DMS153 treated with DMSO at 0.1 percent for 48 hours (cell line): ENCODE data around the gene TMEM145.
"Not testable (repeated sequence)": the region's sequence is repeated elsewhere in the genome, so short reads cannot be mapped to it uniquely, and the experiment has no call there.

ENCODE experiments used
- DNase-seq: peaks from one replicate; lab custom pipeline; 2025; ENCODE audit not compliant: unreplicated experiment; lab: John Stamatoyannopoulos, UW

TMEM145 gene

DNA sequence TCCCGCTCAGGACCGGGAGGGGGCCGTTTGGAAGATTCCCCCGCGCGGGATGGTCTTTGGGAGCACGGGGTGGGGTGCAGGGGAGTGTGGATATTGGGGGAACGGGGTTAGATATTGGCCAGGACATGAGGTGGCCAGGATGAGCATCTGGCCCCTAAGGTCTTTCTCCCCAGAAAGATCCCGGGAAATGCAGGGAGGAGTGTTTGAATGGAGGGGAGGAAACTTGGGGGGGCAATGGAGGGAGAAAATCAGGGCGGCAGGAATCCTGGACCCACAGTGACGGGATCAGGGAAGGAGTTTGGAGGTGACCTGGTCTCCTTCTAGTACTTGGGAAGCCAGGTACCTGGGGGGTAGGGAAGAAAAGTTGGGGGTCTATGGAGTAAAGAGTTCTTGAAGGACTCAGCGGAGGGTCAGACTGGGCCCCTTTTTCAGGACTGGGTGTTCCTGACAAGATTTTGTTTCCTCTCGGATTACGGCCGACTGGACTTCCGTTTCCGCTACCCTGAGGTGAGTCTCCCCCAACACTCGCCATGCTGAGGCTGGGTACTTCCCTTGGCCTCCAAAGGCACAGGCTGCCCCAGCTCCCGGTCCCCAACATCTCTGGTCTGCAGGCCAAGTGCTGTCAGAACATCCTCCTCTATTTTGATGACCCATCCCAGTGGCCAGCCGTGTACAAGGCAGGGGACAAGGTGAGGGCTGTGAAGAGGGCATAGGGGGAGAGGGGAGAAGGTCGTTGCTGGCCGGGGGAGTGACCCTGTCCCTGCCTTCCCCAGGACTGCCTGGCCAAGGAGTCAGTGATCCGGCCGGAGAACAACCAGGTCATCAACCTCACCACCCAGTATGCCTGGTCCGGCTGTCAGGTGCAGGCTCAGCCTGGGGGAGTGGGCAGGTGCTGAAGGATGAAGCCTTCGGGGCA, 989 bp downstream of the TMEM145 start:
- no peak for DNase-seq

DNA sequence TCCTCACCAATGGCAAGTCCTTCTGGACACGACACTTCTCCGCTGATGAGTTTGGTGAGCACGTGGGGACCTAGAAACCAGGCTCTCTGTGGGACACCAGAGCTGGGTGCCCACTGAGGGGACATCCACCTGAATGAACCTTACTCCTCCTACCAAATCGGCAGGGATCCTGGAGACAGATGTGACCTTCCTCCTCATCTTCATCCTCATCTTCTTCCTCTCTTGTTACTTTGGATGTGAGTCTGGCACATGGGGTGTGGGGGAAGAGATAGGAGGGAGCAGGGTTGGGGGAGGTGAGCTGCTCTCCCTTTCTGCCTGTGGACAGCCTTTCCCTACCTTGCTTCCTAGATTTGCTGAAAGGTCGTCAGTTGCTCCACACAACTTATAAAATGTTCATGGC, 1.9 kb downstream of the TMEM145 start:
- no peak for DNase-seq

DNA sequence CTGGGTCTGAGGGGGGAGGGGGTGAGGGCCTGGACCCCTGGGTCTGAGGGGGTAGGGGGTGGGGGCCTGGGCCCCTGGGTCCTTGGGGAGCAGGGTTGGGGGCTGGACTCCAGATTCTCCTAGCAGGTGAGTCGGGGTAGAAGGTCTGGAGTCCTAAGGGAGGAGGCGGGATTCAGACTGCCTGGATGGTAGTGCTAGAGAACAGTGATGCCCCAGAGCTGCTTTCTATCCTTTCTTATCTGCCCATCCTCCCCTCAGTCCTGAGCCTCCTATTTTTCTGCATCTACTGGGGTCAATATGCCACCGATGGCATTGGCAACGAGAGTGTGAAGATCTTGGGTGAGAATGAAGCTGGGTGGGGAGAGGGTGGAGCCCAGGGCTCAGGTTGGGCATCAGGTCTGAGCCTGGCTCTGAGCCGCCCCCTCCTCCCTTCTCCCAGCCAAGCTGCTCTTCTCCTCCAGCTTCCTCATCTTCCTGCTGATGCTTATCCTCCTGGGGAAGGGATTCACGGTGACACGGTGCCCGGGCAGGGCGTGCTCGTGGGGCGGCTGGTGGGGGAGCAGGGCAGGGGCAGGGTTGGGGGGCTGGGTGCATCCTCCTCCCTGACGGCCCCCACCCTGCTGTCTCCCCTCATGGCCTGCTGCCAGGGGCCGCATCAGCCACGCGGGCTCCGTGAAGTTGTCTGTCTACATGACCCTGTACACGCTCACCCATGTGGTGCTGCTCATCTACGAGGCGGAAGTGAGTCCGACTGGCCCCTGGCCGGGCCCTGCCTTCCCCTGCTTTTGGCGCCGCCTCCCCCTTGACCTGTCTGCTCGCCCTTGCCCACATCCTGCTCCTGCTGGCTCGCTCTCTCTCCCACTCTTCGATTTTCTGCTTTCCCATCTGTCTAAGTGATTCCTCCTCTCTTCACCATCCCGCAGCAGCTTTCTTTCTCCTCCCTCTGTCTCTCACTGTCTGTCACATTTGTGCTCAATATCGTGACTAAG, 3.4 kb downstream of the TMEM145 start:
- peak; percentile 58 for DNase-seq

DNA sequence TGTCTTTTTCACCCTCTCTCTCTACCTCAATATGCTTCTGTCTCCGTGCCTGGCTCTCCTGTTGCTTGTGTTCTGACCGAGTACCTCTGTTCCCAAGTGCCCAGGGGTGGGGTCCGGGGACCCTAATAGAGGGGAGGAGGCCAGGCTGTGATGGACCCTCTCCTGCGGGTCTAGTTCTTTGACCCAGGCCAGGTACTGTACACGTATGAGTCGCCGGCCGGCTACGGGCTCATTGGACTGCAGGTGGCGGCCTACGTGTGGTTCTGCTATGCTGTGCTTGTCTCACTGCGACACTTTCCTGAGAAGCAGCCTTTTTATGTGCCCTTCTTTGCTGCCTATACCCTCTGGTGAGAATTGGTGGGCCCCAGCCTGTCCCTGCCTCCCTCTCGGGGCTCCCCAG, 4.4 kb downstream of the TMEM145 start:
- DNase-seq: no peak

DNA sequence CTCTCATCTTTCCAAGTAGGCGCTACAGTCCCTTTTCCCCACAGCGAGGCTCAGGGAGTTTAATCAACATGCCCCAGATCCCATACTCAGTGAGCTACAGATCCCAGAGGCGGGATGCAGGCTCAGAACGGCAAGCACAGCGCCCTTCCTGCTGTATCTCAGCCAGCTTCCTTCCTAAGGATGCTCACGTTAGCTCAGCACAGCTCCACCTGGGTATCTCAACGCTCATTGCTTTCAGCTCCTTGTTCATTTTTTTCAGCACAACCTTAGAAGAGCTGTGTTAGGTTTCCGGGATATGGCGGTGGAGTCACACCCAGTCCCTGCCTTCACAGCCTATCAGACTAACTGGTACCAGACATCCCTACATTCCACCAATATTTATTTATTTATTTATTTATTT, 9.2 kb downstream of the TMEM145 start:
- no peak for DNase-seq

DNA sequence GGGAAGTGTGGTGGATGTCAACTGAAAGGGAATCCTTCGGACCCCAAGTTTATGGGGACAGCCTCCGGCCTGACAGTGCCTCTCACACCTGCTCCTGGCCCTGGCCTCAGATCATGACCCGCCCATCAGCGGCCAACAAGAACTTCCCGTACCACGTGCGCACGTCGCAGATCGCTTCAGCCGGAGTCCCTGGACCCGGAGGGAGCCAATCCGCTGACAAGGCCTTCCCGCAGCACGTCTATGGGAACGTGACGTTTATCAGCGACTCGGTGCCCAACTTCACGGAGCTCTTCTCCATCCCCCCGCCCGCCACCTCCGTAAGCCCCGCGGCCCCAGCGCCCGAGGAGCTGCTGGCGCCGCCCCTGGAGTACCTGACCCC, 10.4 kb downstream of the TMEM145 start:
- no peak for DNase-seq

DNA sequence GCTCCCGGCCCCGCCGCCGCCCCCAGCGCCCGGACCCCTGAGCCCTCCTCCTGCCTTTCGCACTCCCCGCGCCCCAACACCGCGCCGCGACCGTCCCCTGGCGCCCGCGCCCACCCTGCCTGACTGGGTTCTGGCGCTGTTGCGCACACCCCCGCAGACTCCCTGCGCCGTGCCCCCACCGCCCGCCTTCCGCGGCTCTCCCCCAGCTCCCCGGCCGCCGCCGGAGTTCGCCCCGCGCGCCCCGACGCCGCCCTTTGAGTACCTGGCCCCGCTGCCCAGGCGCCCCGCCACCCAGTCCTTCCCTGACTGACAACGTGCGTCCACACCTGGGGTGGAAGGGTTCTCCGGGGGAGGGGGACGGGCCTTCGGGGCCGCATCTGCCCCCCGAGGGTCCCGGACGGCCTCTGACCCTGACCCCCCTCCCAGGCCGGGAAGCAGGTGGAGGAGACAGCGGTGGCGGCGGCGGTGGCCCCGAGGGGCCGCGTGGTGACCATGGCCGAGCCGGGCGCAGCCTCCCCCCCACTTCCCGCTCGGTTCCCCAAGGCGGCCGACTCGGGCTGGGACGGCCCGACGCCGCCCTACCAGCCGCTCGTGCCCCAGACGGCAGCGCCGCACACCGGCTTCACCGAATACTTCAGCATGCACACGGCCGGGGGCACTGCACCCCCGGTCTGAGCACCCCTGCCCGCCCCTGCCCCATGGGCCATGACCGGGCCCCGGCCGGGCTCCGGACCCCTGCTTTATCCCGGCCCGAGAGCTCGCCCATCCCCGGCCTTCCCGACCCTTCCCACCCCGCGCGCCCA, 10.9 kb downstream of the TMEM145 start:
- no peak for DNase-seq

DNA sequence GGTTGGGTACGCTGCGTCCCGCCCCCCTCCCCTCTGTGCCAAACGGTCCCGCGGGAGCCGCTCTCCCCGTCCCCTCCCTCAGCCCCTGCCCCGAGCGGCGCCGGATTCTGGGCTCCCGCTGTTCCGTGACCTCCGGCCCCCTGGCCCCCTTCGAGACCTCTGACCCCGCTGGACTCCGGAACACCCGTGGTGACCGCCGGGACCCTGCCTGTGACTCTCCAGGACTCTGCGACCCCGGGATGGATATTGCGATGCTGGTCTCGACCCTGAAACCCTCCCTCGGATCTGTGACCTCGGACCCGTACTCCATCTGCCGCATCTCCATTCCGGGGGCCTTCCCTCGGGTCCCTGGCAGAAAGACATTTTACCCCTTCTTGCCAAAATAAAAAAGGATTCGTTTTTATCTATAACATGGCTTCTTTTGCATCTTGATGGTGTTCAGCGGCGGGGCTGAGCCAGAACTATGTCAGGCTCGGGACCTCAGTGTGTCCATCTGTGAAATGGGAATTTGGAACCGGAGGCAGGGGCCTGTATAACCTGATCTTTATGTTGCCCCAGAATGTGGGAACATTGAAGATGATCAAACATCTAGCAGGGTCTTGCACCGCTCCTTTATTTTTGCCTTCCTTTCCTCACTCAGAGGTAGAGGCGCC, 11.7 kb downstream of the TMEM145 start:
- DNase-seq: no peak

DNA sequence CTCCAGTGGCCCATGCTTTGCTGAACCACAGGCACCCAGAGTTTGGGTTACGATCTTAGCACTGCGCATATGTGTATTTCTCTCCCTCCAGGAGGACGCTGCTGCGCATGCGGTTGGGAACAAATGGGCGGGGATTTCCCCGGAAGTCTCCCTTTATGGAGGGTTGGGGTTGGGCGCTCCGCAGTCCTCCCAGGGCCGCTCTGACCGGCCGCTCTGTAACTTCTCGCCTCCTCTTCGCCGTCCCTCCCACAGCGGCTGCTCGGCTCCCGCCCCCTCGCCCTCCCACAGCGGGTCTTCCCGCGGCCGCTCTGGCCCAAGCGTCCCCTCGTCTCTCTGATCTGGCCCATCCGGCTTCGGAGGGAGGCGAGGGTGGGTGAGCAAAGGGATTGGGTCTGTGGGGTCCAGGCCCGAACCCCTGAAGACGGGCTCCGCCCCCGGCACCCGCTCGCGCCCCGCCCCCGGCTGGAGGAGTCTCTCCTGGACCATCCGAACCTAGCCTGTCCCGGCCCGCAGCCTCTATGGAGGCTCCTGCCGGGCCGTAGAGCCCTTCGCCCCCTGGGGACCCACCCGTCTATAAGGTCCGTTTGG, 12.3 kb downstream of the TMEM145 start, which contains the start of gene MEGF8:
Gene MEGF8 (plus strand): TSS at position 328 of the 588 bp plus-strand sequence. CDS start 609 bp downstream, outside the sequence.
- DNase-seq: peak; percentile 97

DNA sequence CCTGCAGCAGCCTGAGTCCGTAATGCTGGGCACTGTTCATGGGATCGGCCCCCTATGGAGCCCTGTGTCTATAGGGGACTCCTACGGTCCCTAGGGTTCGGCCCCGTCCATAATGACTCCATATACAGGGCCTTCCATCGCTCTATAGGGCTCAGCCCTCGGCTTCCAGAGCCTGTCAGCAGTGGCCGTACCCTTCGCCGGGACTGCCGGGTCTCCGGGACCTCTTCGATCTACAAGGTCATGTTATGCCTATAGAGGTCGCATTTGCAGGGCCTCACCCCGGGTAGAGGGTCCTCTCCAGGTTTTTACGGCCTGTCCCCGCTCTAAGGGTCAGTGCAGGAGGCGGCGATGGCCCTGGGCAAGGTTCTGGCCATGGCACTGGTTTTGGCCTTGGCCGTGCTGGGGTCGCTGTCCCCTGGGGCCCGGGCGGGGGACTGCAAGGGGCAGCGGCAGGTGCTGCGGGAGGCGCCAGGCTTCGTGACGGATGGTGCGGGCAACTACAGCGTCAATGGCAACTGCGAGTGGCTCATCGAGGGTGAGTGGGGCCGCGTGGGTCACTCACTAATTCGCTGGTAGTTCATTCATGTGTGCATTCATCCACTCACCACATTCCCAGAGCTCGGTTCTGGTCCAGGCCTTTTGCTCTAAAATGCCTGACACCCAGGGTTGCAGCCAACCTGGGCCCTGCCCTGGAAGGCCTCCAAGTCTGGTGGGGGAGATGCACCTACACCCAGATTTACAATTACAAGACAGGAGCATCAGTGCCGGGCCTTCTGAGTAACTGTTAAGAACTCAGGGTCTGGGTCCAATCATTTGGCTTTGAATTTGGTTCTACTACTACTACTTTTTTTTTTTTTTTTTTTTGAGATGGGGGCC, 13.0 kb downstream of the TMEM145 start:
- DNase-seq: no peak

DNA sequence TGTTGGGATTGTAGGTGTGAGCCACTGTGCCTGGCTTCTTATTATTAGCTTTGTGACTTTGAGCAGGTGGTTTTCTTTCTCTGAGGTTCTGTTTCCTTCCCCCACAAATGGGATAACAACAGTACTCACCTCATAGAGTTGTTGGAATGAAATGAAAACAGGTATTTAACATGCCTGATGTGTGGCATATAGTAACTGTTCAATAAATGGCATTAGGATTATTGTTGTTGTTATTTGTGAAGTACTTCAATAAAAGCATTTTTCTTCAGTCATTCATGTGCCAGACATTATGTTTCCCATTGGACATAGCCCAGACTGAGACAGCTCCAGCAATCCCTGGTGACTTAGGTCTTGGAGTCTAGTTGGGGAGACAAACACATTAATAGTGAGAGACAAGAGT, 13.9 kb downstream of the TMEM145 start:
- DNase-seq: no peak

DNA sequence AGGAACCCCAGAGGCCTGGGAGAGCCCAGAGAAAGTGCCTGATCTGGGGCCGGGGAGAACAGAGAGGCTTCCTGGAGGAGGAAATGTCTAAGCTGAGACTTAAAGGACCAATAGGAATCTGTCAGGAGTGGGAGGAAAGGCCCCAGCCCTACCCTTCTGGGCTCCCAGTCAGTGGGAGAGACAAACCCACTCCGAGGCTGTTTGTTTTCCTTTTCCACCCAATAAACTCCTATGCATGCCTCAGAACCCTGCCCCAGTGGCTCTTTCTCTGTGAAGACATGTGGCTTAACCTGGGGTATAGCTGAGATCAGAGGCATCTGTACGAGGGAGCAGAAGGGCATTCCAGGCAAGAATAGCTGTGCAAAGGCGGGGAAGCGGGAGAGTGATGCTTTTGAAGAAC, 14.3 kb downstream of the TMEM145 start:
- no peak for DNase-seq

DNA sequence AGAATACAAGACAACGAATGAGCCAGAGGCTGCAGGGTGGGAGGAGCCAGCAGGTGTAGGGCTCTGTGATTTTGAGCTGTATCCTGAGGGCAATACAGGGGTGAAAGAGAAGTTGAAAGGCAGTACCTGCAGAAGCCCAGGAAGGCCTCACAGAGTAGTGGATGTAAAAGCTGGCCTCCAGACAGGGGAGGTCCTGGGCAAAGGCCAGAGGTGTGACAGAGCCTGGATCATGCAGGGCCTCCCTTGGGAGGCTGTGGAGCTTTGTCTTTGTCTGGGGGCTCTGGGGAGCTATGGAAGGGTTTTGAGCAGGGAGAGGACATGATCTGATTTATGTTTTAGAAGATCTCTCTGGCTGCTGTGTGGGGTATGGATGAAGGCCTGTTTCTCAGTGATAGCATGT, 15.0 kb downstream of the TMEM145 start:
- DNase-seq: no peak

DNA sequence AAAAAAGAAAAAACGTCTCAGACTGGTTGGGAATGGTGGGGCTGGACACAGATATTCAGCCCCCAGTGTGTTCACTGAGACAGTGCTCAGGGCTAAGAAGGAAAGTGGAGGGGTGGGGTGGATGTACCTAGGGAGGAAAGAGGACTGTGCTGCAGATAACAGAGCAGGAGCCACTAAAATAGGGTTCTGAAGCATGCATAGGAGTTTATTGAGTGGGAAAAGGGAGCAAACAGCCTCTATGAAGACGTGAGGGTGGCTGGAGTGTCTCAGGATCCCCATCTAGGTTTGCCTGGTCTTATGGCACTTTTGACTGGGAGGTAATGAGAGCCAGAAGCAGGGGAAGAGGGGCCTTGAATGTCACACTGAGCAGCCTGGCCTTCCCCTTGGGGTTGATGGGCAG, 15.7 kb downstream of the TMEM145 start:
- DNase-seq: no peak

DNA sequence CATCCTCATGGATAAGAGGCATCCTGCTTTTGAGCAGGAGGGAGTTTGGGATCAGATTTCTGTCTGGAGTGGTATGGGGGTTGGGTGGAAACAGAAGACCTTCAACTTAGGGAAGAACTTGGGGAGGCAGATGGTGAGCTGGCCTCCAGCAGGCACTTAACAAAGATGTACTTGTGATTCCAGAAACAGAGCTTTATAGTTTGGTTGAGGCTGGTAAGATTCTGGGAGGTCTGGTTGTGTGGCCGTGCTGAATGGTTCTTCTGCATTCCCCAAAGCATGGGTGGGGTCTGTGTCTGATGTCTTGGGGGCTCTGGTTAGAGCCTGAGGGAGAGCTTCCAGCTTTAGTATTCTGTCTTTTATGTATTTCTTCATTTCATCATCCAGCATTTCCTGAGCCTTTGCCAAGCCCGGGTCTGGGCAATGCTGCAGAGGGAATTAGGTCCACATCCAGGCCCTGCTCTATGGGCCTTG, 17.2 kb downstream of the TMEM145 start:
- no peak for DNase-seq

DNA sequence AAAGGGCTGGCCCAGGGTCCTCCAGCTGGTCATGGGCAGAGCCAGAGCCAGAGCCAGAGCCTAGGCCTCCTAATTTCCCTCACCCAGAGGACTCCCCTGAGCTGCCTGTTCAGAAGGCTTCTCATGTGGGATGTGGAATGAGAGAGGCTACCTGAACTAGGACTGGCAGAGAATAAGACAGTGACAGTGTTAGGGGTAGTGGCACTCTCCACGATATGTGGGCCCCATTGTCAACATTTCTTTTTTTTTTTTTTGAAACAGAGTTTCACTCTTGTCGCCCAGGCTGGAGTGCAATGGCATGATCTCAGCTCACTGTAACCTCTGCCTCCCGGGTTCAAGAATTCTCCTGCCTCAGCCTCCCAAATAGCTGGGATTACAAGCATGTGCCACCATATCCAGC, 18.2 kb downstream of the TMEM145 start:
- DNase-seq: not testable (repeated sequence)

DNA sequence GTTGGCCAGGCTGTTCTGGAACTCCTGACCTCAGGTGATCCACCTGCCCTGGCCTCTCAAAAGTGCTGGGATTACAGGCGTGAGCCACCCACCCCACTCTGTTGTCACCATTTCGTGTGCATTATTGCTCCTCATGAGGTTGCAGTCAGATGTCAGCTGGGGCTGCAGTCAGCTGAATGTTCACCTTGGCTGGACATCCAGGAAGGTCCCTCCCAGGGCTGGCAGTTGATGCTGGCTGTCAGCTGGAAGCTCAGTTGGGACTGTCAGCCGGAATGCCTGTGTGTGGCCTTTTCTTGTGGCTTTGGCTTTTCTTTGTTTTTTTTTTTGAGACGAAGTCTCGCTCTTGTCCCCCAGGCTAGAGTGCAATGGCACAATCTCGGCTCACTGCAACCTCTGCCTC, 18.9 kb downstream of the TMEM145 start:
- DNase-seq: no peak

DNA sequence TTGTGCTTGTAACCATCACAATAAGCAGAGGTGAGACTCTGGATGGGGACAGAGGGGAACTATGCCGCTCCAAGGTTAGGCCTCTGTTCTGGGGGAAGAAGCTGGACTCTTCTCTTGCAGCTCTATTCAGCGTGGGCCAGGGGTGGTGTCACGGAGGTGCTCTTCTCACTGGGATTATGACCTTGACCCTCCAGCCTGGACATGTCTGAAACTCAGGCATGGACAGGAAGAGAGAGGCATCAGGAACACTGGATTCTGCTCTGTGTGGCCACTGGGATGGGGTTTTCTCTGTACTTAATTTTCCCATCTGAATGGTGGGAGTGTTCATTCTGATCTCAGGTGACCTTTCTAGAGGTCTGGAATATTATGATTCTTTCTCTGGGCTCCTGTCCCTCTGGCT, 19.9 kb downstream of the TMEM145 start:
- no peak for DNase-seq
